Stimulated activated CD4-positive, alpha-beta T cell treated with anti-CD3 and anti-CD28 coated beads, Interleukin-12 subunit alpha, Interleukin-12 subunit beta, amount 100 ng/mL, for 24 hours (primary cell): ENCODE measurements around the gene HMCN1.
"Not testable (repeated sequence)": the region's sequence is repeated elsewhere in the genome, so short reads cannot be mapped to it uniquely, and the experiment has no call there.

Source experiments
- DNase-seq, 2 experiments: peaks; one replicate each; pipeline ENCODE4 v3.0.0-alpha.2; 2020; ENCODE audit warnings: low read depth in 2 of 2

The HMCN1 gene

GRCh38 chr1:186202776-186203175 lies 468.6 kb downstream of the HMCN1 start:
- no peak for DNase-seq

DNA sequence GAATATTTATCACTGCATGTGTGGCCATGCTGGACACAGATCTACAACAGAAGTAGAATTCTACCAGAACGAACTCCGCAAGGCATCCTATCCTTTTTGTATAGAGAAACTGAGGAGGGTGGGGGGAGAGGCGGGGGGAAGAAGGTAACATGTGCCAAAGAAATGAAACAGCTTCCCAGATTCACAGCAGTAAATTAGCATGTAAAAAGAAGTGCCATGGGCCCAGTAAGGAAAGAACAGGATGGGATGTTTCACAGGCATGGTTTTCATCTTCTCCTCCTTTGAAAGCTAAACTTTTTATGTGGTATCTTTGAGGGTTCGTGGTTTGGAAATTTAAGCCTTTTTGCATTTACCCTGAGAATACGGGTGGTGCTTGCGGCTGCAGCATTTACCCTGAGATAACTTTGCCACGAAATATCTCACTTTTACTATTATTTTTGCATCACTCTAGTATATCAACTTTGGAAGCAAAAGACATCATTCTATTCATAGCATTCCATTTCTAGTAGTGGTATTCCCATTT lies 471.9 kb downstream of the HMCN1 start:
- DNase-seq, result no peak

DNA sequence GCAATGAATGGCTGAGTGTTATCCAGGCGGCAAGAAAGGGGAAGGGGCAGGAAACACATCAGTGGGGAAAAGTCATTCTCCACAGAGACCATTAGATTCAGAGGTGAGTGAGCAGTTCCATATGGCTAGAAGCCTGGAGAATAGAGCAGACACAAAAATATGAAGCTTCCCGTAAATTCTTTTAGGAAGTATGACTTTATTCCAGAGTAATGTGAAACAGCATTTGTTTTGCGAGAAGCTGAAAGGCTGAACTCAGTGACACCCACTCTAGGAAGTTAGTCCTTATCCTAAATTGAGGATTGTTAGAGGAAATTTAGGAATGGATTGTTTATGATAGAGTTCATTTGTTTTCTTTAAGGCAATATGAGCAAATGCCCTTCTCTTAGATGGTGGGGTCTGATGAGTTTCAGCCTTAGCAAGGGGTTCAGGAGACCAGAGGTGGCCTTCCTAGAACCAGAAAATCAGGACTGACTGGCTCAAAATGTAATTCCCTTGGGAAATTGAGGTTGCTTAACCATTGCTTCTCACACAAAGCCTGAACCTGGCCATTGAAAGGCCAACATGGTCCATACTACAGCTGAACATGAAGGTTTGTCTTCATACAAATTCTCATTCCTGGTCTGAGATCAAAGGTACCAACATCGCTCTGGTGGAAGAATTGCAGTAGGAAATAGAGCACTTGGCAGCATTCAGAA lies 473.3 kb downstream of the HMCN1 start:
- no peak for DNase-seq

DNA sequence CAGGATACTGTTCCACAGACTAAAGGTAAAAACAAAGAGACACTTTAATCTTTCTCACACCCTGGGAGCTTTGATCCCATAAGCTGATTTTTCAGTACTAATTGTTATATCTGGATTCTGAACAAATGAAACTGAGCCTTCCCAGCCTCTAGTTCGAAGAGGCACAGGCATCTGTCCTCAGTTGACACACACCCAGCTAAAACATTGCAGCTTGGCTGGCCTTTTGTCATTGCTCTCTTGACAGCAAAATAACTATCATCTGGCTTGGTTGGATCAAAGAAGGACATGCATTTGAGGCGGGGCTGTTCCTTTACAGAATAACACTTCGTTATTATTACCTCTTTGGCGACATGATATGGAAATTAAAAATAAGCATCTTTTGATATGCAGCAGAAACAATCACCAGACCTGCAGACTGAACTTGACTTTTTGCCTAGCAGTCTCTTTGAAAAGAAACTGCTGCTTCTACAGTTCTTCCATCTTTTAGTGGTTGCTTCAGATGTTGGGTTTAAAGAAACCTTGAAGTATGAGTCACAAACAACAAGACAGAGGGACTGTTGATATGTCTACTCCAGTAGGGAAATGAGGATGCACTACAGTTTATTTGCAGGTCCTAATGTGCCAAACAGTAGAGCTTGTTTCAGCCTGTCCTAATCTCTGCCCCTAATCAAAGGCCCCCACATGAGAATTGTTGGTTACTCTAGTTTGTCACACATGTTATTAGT lies 474.4 kb downstream of the HMCN1 start:
- no peak for DNase-seq

- no peak for DNase-seq
Observed at GRCh38 chr1:186210258-186210657, 476.1 kb downstream of the HMCN1 start.

DNA sequence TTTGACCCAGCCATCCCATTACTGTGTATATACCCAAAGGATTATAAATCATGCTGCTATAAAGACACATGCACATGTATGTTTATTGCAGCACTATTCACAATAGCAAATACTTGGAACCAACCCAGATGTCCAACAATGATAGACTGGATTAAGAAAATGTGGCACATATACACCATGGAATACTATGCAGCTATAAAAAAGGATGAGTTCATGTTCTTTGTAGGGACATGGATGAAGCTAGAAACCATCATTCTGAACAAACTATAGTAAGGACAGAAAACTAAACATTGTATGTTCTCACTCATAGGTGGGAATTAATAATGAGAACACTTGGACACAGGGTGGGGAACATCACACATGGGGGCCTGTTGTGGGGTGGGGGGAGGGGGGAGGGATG lies 477.4 kb downstream of the HMCN1 start:
- DNase-seq, result not testable (repeated sequence)

DNA sequence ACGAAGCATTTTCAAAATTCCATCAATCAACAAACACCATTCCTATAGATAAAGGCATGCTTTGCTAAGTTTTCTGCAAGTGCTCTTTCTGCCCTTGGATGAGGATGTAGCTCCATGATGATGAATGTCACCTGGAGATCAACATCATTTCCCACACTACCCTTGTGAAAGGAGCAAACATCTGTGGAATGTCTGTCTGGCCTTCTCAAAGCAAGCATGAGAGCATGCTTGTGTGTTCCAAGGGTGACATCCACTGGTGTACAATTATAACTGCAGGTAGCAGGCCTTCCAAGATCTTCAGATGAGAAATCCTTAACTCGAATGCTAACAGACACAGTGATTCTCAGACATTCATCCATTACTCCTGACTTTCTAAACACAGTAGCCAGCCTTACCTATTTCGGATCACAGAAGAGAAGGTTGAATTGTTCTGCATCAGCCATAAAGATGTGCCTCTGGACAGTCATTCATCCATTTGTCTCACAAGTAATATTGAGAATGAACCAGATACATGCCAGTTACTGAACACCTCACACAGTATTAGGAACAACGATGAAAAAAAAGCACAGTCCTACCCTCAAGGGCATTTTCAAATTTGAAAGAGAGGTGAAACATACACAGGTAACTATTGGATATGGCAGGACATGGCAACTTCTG lies 478.5 kb downstream of the HMCN1 start:
- no peak for DNase-seq

DNA sequence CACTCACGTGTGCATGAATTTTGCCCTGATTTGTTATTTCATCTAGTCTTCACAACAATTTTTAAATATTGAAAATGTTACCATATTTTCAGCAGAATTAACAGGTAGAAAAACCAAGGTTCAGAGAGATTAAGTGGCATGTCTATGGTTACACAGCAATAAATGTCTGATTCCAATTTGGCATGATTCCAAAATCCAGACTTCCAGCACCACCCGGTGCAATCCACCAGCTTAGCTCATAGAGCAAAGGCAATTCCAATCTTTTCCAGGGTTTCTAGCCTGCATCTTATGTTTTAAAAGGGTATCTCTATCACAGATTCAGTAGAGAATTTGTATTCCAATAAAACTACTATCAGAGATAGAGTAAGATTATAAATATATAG lies 479.0 kb downstream of the HMCN1 start:
- no peak for DNase-seq

GRCh38 chr1:186214791-186215190 lies 480.6 kb downstream of the HMCN1 start:
- DNase-seq, result no peak

- no peak for DNase-seq
Observed at GRCh38 chr1:186215636-186216035, 481.4 kb downstream of the HMCN1 start.

DNA sequence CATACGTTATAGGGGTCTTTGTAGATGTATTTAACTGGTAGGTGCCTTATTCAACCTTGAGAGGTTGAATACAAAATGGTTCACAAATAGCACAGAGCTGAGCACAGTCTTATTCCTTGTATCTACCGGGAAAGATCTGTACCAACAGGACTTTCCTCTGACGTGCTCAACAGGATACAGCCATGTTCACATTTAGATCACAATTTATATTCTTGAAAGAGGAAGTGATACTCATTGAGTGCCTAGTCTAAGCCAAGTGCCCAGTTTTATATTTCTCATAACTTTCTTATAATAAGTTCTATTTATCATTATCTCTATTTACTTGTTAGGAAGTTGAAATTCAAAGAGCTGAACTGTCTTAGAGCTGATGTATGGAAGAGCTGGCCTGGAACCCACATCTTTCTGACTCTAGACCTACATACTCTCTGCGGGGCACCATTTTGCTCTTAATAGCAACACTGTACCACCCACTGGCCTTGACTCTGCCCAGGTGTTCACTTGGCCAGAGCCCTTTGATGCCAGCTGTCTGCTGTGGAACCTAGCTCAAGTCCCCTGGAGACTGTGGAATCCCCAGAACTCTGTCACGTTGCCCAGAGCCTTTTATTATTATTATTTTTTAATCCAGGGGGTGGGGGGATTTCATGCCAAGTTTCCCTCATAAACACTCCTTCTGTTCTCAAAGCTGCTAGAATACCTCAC lies 484.6 kb downstream of the HMCN1 start:
- DNase-seq, result no peak

- no peak for DNase-seq
Observed at GRCh38 chr1:186220067-186220466, 485.9 kb downstream of the HMCN1 start.

DNA sequence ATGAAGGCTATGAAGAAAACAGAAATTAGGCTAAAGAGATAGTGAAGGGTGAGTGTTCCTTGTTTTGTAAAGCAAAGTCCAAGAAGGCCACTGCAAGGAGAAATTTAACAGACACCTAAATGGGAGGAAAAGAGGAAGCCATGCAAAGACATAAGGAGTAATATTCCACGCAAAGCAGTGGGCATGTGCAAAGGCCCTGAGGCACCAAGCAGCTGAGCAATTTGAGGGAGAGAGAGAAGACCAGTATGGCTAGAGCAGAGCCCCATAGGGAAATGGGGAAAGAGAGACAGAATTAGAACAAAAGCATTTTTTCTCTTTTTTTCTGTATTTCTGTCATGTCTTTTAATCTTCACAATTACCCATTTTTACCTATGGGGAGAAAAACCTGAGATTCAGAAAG lies 486.7 kb downstream of the HMCN1 start:
- DNase-seq, result no peak

- DNase-seq, result no peak
Observed at GRCh38 chr1:186225096-186225495, 490.9 kb downstream of the HMCN1 start.

GRCh38 chr1:186228749-186229148 lies 494.6 kb downstream of the HMCN1 start:
- DNase-seq, result no peak

GRCh38 chr1:186231861-186232436 lies 497.8 kb downstream of the HMCN1 start:
- no peak for DNase-seq

DNA sequence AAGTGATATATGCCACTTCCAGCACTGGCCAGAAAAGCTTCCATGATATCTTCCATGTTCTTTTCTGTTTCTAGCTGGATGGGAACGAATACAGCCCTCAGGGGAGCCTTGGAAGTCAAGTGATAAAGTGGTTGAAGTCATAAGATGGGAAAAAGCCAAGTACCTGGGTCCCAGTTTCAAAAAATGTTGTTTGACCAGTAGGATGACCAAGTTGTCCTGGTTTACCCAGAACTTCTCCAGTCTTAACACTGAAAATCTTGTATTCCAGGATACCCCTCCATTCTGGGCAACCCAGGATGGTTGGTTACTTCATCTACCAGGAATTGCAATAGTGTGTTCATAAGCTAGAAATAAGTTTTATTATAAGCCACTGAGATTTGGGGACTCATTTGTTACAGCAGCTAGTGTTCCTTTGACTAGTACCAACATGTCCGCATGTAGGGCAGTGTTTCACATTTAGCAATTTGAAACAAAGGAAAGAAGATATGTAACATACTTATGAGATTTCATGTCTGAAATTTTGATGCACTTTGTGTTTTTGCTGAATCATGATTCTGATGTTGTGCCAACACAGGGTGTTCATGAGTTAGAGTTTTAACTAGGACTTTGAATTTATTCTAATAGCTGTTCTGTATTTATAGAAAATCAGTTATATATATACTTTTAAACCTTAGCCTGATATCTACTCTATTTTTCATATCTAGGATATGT lies 500.9 kb downstream of the HMCN1 start:
- DNase-seq, result no peak

DNA sequence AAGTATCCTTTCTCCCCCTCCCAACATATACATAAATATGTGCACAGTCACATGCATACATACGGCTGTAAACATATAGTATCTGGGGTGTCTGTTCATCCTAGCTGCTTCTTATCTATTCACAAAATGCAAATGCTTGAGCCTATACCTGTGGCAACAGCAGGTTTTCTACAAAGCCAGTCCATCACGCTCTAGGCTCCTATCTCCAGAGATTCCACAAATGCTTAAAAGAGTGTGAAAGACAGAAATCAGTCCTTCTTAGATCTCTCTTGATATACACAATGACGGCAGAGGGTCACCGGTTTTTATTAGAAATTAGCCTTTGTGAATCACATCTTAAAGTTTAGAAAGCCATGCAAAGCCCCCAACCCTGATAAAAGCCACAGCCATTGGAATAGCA lies 501.5 kb downstream of the HMCN1 start:
- no peak for DNase-seq

DNA sequence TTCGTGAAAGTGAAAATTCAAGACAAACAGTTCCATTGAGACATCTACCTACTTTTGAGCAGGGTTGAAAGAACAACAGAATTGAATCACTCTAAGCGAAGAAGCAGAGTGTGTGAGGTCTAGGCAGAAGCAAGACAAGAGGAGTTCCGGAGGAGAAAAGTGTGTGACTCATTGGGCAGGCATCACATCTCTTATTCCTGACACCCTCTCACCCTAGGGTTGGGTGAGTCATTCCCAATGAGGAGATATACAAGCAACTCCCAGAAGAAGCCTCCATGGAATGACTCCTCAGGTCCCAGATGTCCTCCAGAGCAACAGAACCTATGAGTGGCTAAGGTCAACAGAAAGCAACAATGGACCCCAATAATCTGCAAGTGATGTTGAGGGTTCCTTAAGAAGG lies 502.7 kb downstream of the HMCN1 start:
- no peak for DNase-seq

DNA sequence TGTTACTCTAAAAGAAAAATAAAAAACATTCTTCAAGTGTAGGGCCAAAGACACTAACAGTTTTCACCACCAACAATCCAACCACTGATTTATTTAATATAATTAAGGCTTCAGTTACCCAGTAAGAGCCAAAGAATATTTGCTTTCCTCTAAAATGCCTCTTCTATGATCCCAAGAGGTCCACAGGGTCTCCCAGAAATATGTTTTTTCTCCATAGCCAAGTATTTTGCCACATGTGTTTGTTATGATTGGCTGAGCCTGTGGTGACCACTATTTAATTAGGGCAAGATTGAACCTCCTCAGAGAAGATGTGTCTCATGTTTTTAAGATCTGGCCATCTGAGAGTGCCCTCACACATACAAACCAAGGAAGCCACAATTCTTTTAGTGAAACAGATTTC lies 505.0 kb downstream of the HMCN1 start:
- DNase-seq, result no peak

DNA sequence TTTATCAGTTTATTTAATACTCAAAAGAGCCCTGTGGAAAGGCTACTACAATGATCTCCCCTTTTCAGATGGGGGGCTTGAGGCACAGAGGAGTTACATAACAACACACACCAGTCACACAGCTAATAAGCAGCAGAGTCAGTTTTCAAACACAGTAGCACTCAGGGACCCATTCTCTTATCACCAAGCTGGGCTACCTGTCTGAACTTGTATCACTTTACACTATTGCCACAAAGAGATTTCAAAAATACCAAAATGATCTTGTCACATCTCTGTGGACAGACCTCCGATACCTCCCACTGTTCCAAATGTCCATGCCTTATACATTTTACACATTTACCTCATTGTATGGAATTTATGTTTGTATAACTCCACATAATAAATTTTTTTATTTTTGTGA lies 506.2 kb downstream of the HMCN1 start:
- DNase-seq, result no peak
